ENCODE results near the gene APOA1.
"Not testable (repeated sequence)": the region's sequence is repeated elsewhere in the genome, so short reads cannot be mapped to it uniquely, and the experiment has no call there.

The APOA1 gene

DNA sequence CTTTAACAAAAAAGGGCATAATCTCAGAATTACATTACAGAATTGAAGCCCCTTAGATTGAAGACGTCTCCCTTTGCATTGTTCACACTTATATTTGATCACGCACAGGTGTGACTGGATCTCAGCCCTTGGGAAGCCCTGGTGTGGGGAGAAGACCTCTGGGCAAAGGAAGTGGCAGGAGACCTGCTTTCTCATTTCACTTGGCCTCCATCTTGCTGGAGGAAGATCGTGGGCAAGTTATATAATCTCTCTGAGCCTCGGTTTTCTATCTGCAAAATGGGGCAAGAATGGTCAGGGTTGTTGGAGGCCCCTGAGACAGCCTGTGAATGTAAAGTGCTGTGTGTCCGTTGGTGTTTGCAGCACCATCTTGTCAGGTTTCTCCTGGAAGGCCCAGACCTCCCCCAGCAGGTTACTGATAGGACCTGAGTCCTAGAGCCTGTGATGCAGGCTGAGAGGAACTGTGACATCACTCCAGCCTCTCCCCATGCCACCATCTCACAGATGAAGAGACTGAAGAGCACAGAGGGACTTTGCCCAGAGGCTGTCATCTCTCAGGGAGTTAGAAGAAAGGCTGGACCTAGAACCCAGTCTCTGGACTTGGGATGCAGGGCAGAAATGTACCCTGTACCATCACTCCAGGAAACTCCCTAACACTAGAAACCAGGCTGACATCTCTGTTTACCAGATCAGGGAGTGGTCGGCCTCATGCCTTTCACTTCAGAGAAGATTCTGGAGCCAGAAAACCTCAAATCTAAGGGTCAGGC lies 1.1 kb upstream of the APOA1 start:
- no peaks in the 10 kb centered on the region for H3K36me3 ChIP-seq (ENCODE audit: insufficient read depth)
- no peaks in the 10 kb centered on the region for H3K79me2 ChIP-seq (ENCODE audit: insufficient read depth, low read depth)
- no peaks in the 10 kb centered on the region for H4K20me1 ChIP-seq (ENCODE audit: insufficient read depth)
- no peak overlapping the region for H3K4me3 ChIP-seq (IDR thresholded peaks at IDR 0.05; ENCODE audit: insufficient read depth, low read depth, low read length)
- H3K27me3 ChIP-seq (ENCODE audit: insufficient read depth, low read depth): no peaks in the 10 kb centered on the region
- no peak overlapping the region for H3K27ac ChIP-seq
- peak overlapping the region; percentile 48; the same call in 1 of the 2 replicates for H3K4me2 ChIP-seq
- TF ChIP-seq, protein P1, sequence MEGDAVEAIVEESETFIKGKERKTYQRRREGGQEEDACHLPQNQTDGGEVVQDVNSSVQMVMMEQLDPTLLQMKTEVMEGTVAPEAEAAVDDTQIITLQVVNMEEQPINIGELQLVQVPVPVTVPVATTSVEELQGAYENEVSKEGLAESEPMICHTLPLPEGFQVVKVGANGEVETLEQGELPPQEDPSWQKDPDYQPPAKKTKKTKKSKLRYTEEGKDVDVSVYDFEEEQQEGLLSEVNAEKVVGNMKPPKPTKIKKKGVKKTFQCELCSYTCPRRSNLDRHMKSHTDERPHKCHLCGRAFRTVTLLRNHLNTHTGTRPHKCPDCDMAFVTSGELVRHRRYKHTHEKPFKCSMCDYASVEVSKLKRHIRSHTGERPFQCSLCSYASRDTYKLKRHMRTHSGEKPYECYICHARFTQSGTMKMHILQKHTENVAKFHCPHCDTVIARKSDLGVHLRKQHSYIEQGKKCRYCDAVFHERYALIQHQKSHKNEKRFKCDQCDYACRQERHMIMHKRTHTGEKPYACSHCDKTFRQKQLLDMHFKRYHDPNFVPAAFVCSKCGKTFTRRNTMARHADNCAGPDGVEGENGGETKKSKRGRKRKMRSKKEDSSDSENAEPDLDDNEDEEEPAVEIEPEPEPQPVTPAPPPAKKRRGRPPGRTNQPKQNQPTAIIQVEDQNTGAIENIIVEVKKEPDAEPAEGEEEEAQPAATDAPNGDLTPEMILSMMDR (conservative IDR thresholded peaks at IDR 0.05; ENCODE audit: low read depth, low read length): no peak
- no peak overlapping the region for H3K9ac ChIP-seq
- no peak overlapping the region for H2AFZ ChIP-seq (ENCODE audit: low read depth)
- peaks cover 32% of the 10 kb centered on the region for H3K4me1 ChIP-seq (ENCODE audit: low read depth, poor library complexity, severe bottlenecking)

DNA sequence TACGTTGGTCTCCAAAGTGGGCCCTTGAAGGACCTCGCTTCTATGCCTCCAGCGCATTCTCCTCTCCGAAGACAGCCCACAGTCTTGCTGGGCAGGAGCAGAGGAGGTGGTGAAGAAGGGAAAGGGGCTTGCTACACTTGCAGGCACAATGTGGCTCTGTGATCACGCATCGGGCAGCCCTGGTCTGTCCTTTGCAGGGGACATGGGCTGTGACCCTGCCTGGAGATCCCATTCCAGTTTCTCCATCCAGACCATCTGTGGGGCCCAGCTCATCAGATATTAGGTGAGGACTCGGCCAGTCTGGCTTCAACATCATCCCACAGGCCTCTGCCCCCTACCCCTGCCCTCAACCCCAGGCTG lies 810 bp downstream of the APOA1 start:
- H2AFZ ChIP-seq (ENCODE audit: low read depth): no peak overlapping the region
- H3K4me1 ChIP-seq (ENCODE audit: low read depth, poor library complexity, severe bottlenecking): peaks cover 32% of the 10 kb centered on the region
- H3K4me2 ChIP-seq: no peak overlapping the region
- TF ChIP-seq, protein P1 (conservative IDR thresholded peaks at IDR 0.05; ENCODE audit: low read depth, low read length): no peak
- no peaks in the 10 kb centered on the region for H3K27me3 ChIP-seq (ENCODE audit: insufficient read depth, low read depth)
- H4K20me1 ChIP-seq (ENCODE audit: insufficient read depth): no peaks in the 10 kb centered on the region
- no peak overlapping the region for H3K27ac ChIP-seq
- no peaks in the 10 kb centered on the region for H3K36me3 ChIP-seq (ENCODE audit: insufficient read depth)
- no peak overlapping the region for H3K9ac ChIP-seq
- H3K79me2 ChIP-seq (ENCODE audit: insufficient read depth, low read depth): no peaks in the 10 kb centered on the region
- H3K4me3 ChIP-seq (IDR thresholded peaks at IDR 0.05; ENCODE audit: insufficient read depth, low read depth, low read length): no peak overlapping the region

DNA sequence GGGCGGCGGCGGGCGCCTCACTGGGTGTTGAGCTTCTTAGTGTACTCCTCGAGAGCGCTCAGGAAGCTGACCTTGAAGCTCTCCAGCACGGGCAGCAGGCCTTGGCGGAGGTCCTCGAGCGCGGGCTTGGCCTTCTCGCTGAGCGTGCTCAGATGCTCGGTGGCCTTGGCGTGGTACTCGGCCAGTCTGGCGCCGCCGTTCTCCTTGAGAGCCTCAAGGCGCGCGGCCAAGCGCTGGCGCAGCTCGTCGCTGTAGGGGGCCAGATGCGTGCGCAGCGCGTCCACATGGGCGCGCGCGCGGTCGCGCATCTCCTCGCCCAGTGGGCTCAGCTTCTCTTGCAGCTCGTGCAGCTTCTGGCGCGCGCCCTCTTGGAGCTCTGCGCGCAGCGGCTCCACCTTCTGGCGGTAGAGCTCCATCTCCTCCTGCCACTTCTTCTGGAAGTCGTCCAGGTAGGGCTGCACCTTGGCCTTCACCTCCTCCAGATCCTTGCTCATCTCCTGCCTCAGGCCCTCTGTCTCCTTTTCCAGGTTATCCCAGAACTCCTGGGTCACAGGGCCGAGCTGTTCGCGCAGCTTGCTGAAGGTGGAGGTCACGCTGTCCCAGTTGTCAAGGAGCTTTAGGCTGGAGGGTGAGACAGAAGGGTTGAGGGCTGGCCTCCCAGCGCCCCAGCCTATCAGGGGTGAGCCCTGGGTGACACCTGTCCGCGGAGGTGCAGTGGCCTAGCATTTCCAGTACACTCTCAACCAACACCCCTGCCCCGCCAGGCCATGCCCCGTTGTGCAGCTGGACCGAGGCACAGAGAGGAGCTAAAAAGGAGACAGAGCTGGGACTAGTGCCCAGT lies 1.4 kb downstream of the APOA1 start:
- no peak overlapping the region for H3K27ac ChIP-seq
- H3K36me3 ChIP-seq (ENCODE audit: insufficient read depth): no peaks in the 10 kb centered on the region
- H3K4me2 ChIP-seq: peak overlapping the region; percentile 25; the same call in 1 of the 2 replicates
- H3K4me1 ChIP-seq (ENCODE audit: low read depth, poor library complexity, severe bottlenecking): peaks cover 27% of the 10 kb centered on the region
- peak overlapping the region; percentile 22; the same call in 1 of the 2 replicates for H3K9ac ChIP-seq
- peak overlapping the region; percentile 47; the same call in 1 of the 2 replicates for H2AFZ ChIP-seq (ENCODE audit: low read depth)
- H3K27me3 ChIP-seq (ENCODE audit: insufficient read depth, low read depth): no peaks in the 10 kb centered on the region
- H4K20me1 ChIP-seq (ENCODE audit: insufficient read depth): no peaks in the 10 kb centered on the region
- TF ChIP-seq, protein P1 (conservative IDR thresholded peaks at IDR 0.05; ENCODE audit: low read depth, low read length): no peak
- no peaks in the 10 kb centered on the region for H3K79me2 ChIP-seq (ENCODE audit: insufficient read depth, low read depth)
- no peak overlapping the region for H3K4me3 ChIP-seq (IDR thresholded peaks at IDR 0.05; ENCODE audit: insufficient read depth, low read depth, low read length)

DNA sequence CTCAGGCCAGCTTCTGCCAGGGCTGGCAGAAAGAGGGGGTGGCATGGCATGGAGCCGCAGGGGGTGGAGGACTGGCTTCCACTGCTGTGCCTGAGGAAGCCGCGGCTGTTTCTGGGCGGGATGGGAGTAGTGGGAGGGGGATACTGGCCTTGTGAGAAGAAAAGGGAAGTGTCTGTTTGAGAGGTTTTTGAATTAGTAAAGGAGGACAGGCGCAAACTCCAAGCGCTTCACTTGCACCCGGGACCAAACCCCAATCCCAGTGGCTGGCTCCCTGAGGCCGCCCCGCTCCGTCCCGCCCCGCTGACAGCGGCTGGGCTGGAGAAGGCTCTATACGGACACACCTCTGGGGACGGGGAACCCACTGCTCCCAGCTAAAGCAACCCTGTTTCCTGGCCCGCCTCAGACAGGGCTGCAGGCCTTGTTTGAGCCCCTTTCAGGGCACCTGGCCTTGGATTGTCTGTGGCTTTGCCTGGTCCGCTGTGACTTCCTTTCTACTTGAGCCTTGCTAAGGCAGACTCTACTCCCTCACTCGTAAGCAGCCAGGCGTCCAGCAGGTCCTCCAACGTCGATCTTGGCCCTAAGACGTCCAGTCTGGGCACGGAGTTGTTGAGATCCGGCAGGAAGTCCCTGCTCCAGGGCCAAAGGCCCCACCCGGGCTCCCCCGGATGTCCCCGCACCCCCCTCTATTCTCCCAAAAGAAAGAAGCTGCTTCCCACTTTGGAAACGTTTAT lies 2.2 kb downstream of the APOA1 start:
- no peak overlapping the region for H3K27ac ChIP-seq

DNA sequence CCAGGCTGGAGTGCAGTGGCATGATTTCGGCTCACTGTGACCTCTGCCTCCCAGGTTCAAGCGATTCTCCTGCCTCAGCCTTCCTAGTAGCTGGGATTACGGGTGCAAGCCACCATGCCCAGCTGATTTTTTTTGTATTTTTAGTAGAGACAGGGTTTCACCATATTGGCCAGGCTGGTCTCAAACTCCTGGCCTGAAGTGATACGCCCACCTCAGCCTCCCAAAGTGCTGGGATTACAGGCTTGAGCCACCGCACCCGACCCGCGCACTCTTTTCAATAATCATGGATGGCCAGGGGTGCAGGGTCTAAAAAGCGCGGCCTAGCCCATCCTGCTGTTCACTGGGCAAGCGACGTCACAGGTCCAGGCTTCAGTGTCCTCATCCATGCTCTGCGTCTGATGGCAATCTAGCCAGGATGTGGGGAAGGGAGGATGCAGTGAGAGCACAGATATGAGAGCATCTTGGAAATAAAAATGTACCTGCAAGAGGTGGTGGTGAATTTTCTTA lies 2.8 kb downstream of the APOA1 start:
- not testable (repeated sequence) for H3K4me2 ChIP-seq; H3K36me3 ChIP-seq (ENCODE audit: insufficient read depth); H3K79me2 ChIP-seq (ENCODE audit: insufficient read depth, low read depth); H2AFZ ChIP-seq (ENCODE audit: low read depth); H3K9ac ChIP-seq; H3K27me3 ChIP-seq (ENCODE audit: insufficient read depth, low read depth); H3K27ac ChIP-seq; H3K4me3 ChIP-seq (IDR thresholded peaks at IDR 0.05; ENCODE audit: insufficient read depth, low read depth, low read length); H4K20me1 ChIP-seq (ENCODE audit: insufficient read depth)
- H3K4me1 ChIP-seq (ENCODE audit: low read depth, poor library complexity, severe bottlenecking): peaks cover 13% of the 10 kb centered on the region

More for the DNA sequence above, 2.2 kb downstream of the APOA1 start:
- no peaks in the 10 kb centered on the region for H4K20me1 ChIP-seq (ENCODE audit: insufficient read depth)
- no peaks in the 10 kb centered on the region for H3K79me2 ChIP-seq (ENCODE audit: insufficient read depth, low read depth)
- H3K4me1 ChIP-seq (ENCODE audit: low read depth, poor library complexity, severe bottlenecking): peaks cover 19% of the 10 kb centered on the region
- TF ChIP-seq, protein P1 (conservative IDR thresholded peaks at IDR 0.05; ENCODE audit: low read depth, low read length): no peak
- H3K4me3 ChIP-seq (IDR thresholded peaks at IDR 0.05; ENCODE audit: insufficient read depth, low read depth, low read length): no peak overlapping the region
- peak overlapping the region; percentile 22; the same call in 1 of the 2 replicates for H3K9ac ChIP-seq
- H3K36me3 ChIP-seq (ENCODE audit: insufficient read depth): no peaks in the 10 kb centered on the region
- peak overlapping the region; percentile 25; the same call in 1 of the 2 replicates for H3K4me2 ChIP-seq
- no peaks in the 10 kb centered on the region for H3K27me3 ChIP-seq (ENCODE audit: insufficient read depth, low read depth)
- H2AFZ ChIP-seq (ENCODE audit: low read depth): peak overlapping the region; percentile 47; the same call in 1 of the 2 replicates

Data from KMS-11 (cell line).